ENCODE results near the gene ACER3. TPM values are rescaled to one million over a fixed set of nuclear protein-coding genes. Genes with fewer than 3 reads are reported as not detected.
"Not testable (repeated sequence)": the region's sequence is repeated elsewhere in the genome, so short reads cannot be mapped to it uniquely, and the experiment has no call there.

ACER3 gene
- total RNA-seq, 1 donor from 2014 or later: 25.7 TPM

DNA sequence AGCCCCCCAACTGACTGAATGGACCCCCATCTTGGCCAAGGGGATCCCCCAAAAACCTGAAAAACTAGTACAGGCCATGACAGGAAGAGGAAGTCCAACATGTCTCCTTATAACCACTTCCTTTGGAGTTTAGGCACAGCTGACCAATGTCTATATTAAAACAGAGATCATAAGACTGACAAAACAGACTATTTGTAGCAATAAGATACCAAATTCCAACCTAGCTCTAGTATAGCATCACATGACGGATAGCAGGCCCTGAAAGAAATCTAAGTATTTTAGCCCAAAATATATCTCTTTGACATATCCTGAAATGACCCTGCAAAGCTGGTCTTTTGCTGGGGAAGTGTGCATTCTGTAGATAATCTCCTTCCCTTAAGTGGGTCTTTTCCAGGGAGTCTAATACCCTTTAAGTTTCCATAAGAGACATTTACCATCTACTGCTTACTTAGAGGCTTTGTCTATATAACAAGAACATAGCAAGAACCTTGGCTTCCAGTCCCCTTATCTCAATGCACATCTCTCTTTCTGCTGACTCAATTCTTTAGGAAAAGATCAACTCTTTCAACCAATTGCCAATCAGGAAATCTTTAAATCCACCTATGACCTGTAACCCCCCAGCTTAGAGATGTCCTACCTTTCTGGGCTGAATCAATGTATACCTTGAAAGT, 34.9 kb upstream of the ACER3 start:
- DNase-seq: no peak
- no peaks in the 10 kb centered on the region for H3K9me3 Mint-ChIP-seq (ENCODE audit: unreplicated experiment)
- H3K36me3 Mint-ChIP-seq (ENCODE audit: unreplicated experiment): peaks cover 11% of the 10 kb centered on the region
- peaks cover 5% of the 10 kb centered on the region for H3K4me1 Mint-ChIP-seq (ENCODE audit: low read depth, unreplicated experiment)
- H3K27ac Mint-ChIP-seq (ENCODE audit: unreplicated experiment): no peak overlapping the region
- H3K4me3 Mint-ChIP-seq (ENCODE audit: unreplicated experiment): no peak overlapping the region
- TF ChIP-seq, protein P1, sequence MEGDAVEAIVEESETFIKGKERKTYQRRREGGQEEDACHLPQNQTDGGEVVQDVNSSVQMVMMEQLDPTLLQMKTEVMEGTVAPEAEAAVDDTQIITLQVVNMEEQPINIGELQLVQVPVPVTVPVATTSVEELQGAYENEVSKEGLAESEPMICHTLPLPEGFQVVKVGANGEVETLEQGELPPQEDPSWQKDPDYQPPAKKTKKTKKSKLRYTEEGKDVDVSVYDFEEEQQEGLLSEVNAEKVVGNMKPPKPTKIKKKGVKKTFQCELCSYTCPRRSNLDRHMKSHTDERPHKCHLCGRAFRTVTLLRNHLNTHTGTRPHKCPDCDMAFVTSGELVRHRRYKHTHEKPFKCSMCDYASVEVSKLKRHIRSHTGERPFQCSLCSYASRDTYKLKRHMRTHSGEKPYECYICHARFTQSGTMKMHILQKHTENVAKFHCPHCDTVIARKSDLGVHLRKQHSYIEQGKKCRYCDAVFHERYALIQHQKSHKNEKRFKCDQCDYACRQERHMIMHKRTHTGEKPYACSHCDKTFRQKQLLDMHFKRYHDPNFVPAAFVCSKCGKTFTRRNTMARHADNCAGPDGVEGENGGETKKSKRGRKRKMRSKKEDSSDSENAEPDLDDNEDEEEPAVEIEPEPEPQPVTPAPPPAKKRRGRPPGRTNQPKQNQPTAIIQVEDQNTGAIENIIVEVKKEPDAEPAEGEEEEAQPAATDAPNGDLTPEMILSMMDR (IDR thresholded peaks at IDR 0.05; ENCODE audit: partially characterized antibody, unreplicated experiment): no peak
- peaks cover 4% of the 10 kb centered on the region for H3K27me3 Mint-ChIP-seq (ENCODE audit: unreplicated experiment)

DNA sequence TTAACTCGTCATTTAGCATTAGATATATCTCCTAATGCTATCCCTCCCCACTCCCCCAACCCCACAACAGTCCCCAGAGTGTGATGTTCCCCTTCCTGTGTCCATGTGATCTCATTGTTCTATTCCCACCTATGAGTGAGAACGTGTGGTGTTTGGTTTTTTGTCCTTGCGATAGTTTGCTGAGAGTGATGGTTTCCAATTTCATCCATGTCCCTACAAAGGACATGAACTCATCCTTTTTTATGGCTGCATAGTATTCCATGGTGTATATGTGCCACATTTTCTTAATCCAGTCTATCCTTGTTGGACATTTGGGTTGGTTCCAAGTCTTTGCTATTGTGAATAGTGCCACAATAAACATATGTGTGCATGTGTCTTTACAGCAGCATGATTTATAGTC, 34.2 kb upstream of the ACER3 start:
- not testable (repeated sequence) for H3K27me3 Mint-ChIP-seq (ENCODE audit: unreplicated experiment); H3K9me3 Mint-ChIP-seq (ENCODE audit: unreplicated experiment); H3K4me1 Mint-ChIP-seq (ENCODE audit: low read depth, unreplicated experiment); H3K27ac Mint-ChIP-seq (ENCODE audit: unreplicated experiment); H3K4me3 Mint-ChIP-seq (ENCODE audit: unreplicated experiment); DNase-seq
- peaks cover 11% of the 10 kb centered on the region for H3K36me3 Mint-ChIP-seq (ENCODE audit: unreplicated experiment)

DNA sequence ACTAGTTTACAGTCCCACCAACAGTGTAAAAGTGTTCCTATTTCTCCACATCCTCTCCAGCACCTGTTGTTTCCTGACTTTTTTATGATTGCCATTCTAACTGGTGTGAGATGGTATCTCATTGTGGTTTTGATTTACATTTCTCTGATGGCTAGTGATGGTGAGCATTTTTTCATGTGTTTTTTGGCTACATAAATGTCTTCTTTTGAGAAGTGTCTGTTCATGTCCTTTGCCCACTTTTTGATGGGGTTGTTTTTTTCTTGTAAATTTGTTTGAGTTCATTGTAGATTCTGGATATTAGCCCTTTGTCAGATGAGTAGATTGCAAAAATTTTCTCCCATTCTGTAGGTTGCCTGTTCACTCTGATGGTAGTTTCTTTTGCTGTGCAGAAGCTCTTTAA, 33.7 kb upstream of the ACER3 start:
- not testable (repeated sequence) for H3K4me1 Mint-ChIP-seq (ENCODE audit: low read depth, unreplicated experiment); H3K4me3 Mint-ChIP-seq (ENCODE audit: unreplicated experiment); H3K36me3 Mint-ChIP-seq (ENCODE audit: unreplicated experiment); H3K27ac Mint-ChIP-seq (ENCODE audit: unreplicated experiment); DNase-seq; H3K27me3 Mint-ChIP-seq (ENCODE audit: unreplicated experiment); H3K9me3 Mint-ChIP-seq (ENCODE audit: unreplicated experiment)

DNA sequence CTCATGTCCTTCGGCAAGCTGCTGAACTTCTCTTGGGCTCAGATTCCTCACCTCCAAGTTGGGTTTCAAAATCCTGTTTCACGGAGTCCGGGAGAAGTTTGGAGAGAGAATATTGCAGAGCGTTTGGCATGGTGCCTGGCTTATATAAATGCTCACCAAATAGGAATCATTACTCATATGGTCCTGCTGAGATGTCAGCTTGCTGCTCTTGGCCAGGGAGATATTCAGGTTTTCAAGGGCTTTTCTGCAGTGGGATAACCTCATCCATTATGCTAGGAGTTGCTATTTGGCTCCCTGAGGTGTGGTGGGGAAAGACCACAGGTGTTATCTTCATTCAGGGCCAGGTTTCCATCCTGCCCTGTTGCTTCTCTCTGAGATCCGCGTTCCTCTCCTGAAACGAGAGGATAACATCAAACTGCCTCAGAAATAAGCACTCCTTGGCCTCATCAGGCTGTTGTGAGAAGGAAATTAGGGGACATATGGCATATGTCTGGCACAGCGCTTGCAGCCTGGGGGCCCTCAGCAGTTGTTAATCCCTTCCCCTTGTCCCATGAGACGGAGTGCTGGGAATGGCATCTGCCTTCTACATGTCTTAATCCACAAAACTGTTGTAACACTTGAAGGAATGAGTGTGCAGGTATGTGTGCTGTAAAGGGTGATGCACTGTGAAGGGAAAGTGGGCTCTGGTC, 29.9 kb upstream of the ACER3 start:
- peaks cover 6% of the 10 kb centered on the region for H3K4me1 Mint-ChIP-seq (ENCODE audit: low read depth, unreplicated experiment)
- H3K4me3 Mint-ChIP-seq (ENCODE audit: unreplicated experiment): peak overlapping the region; percentile 51
- H3K9me3 Mint-ChIP-seq (ENCODE audit: unreplicated experiment): peaks cover 2% of the 10 kb centered on the region
- no peaks in the 10 kb centered on the region for H3K36me3 Mint-ChIP-seq (ENCODE audit: unreplicated experiment)
- H3K27ac Mint-ChIP-seq (ENCODE audit: unreplicated experiment): peak overlapping the region; percentile 44
- peak; percentile 30 for DNase-seq
- peaks cover 6% of the 10 kb centered on the region for H3K27me3 Mint-ChIP-seq (ENCODE audit: unreplicated experiment)
- TF ChIP-seq, protein P1 (IDR thresholded peaks at IDR 0.05; ENCODE audit: partially characterized antibody, unreplicated experiment): no peak

DNA sequence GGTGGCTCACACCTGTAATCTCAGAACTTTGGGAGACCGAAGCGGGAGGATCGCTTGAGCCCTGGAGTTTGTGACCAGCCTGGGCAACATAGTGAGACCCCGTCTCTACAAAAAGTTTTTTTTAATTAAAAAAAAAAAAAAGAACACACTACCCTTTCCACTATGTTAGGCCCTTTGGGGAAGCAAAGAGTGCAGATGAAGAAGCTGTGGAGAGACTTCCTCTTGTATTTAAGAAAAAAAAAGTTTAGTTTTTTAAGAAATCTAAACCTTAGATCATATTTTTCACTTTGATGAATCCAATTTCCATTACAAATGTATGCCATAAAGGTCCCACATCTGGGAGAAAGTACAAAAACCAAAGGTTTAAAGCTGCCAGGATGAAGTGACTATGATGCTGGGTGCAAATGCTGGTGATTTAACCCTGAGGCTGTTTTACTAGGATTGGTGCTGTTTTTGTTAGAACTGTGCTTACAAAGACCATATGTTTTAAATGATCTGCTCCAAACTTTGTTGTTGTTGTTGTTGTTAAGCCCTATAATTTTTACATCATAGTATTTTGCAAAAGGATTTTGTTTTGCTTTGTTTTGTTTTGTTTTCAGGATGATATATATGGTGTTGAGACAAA, 28.9 kb upstream of the ACER3 start:
- Mint-ChIP-seq H3K36me3 (ENCODE audit: unreplicated experiment) (no peaks in the 10 kb centered on the region), H3K27ac (ENCODE audit: unreplicated experiment) (no peak overlapping the region), H3K9me3 (ENCODE audit: unreplicated experiment) (peaks cover 2% of the 10 kb centered on the region), H3K4me3 (ENCODE audit: unreplicated experiment) (no peak overlapping the region), H3K27me3 (ENCODE audit: unreplicated experiment) (peaks cover 6% of the 10 kb centered on the region), H3K4me1 (ENCODE audit: low read depth, unreplicated experiment) (peaks cover 6% of the 10 kb centered on the region)
- no peak for DNase-seq
- TF ChIP-seq, protein P1 (IDR thresholded peaks at IDR 0.05; ENCODE audit: partially characterized antibody, unreplicated experiment): no peak

DNA sequence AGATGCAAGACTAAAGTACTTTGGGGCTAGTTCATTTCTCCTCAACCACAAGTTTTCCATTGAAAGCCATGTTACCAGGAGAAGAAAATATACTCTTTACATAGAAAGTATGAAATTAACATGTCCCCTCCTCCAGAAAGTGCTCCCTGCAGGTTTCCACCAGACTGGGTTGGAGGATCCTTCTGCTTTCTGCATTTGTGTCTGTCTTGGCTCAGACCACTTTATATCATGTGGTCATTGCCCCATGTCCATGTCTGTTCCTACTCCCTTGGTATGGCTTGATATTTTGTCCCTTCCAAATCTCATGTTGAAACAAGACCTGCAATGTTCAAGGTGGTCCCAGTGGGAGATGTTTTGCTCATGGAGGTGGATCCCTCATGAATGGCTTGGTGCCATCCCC, 28.4 kb upstream of the ACER3 start:
- no peak overlapping the region for H3K4me3 Mint-ChIP-seq (ENCODE audit: unreplicated experiment)
- no peak overlapping the region for H3K27ac Mint-ChIP-seq (ENCODE audit: unreplicated experiment)
- peaks cover 6% of the 10 kb centered on the region for H3K4me1 Mint-ChIP-seq (ENCODE audit: low read depth, unreplicated experiment)
- no peak for DNase-seq
- TF ChIP-seq, protein P1 (IDR thresholded peaks at IDR 0.05; ENCODE audit: partially characterized antibody, unreplicated experiment): no peak
- H3K27me3 Mint-ChIP-seq (ENCODE audit: unreplicated experiment): peaks cover 6% of the 10 kb centered on the region
- no peaks in the 10 kb centered on the region for H3K36me3 Mint-ChIP-seq (ENCODE audit: unreplicated experiment)
- H3K9me3 Mint-ChIP-seq (ENCODE audit: unreplicated experiment): peaks cover 2% of the 10 kb centered on the region

Measured in glutamatergic neuron (in vitro differentiated cells).